Hepatocyte (in vitro differentiated cells): ENCODE results near the gene THEMIS2.

ENCODE experiments used
- EZH2phosphoT487 ChIP-seq: fragments of 200-600 bp; sonication (generic); IDR thresholded peaks from one replicate; pipeline ENCODE4 v1.6.1; 2018; ENCODE audit warnings: antibody characterized with exemption, mild to moderate bottlenecking, low read depth, moderate library complexity; ENCODE audit not compliant: unreplicated experiment, severe bottlenecking
- TF ChIP-seq, protein P1 (sequence below): fragments of 200-600 bp; sonication (generic); IDR thresholded peaks from 2 replicates; pipeline ENCODE4 v1.5.1; 2016; ENCODE audit warnings: antibody characterized with exemption, mild to moderate bottlenecking; ENCODE audit not compliant: poor library complexity

DNA sequence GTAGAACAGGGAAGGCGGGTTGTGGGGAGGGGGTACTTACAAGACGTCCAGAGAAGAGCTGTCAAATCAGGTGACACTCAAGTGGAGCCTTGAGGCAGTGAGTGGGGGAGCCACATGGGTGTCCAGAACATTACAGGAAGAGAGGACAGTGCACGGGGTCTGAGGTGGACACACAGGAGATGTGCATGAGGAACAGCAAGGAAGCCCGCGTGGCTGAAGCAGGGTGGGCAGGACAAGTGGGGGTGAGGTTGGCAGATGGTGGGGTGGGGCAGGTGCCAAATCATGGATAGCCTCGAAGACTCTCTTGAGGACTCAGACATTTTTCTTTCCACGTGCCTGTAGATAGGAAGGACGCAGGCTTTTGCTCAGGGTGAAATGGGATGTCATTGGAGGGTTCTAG is 63.4 kb downstream of the THEMIS2 start:
- TF ChIP-seq, protein P1, sequence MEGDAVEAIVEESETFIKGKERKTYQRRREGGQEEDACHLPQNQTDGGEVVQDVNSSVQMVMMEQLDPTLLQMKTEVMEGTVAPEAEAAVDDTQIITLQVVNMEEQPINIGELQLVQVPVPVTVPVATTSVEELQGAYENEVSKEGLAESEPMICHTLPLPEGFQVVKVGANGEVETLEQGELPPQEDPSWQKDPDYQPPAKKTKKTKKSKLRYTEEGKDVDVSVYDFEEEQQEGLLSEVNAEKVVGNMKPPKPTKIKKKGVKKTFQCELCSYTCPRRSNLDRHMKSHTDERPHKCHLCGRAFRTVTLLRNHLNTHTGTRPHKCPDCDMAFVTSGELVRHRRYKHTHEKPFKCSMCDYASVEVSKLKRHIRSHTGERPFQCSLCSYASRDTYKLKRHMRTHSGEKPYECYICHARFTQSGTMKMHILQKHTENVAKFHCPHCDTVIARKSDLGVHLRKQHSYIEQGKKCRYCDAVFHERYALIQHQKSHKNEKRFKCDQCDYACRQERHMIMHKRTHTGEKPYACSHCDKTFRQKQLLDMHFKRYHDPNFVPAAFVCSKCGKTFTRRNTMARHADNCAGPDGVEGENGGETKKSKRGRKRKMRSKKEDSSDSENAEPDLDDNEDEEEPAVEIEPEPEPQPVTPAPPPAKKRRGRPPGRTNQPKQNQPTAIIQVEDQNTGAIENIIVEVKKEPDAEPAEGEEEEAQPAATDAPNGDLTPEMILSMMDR: no peak
- no peak for TF ChIP-seq EZH2phosphoT487
